MM.1S (cell line): ENCODE data around the gene MLLT10.

Experiments
- DNase-seq: peaks from one replicate; pipeline ENCODE4 v3.0.0-alpha.2; 2015
- H2AFZ ChIP-seq: fragments of 300-600 bp; sonication (generic); 2 replicates; pipeline ENCODE4 v1.6.0; 2016; ENCODE audit warnings: antibody characterized with exemption, low read length
- H3F3A ChIP-seq: fragments of 300-600 bp; sonication (generic); 2 replicates; pipeline ENCODE4 v1.6.1; 2016; ENCODE audit warnings: mild to moderate bottlenecking, antibody characterized with exemption, low read length, moderate library complexity, mixed read lengths; ENCODE audit not compliant: insufficient read depth
- H3K27ac ChIP-seq: fragments of 300-600 bp; sonication (generic); 2 replicates; pipeline ENCODE4 v1.5.1; 2016; ENCODE audit warnings: mild to moderate bottlenecking, low read length
- H3K27me3 ChIP-seq: fragments of 300-600 bp; sonication (generic); replicated peaks from 2 replicates; pipeline ENCODE4 v1.6.0; 2016; ENCODE audit warnings: low read length; ENCODE audit not compliant: insufficient read depth
- H3K36me3 ChIP-seq: fragments of 300-600 bp; sonication (generic); replicated peaks from 2 replicates; pipeline ENCODE4 v1.6.1; 2016; ENCODE audit warnings: mild to moderate bottlenecking, low read length, mixed read lengths; ENCODE audit not compliant: insufficient read depth
- H3K4me1 ChIP-seq: fragments of 300-600 bp; sonication (generic); 2 replicates; pipeline ENCODE4 v1.6.1; 2016; ENCODE audit warnings: low read length, mixed read lengths
- H3K4me2 ChIP-seq: fragments of 300-600 bp; sonication (generic); 2 replicates; pipeline ENCODE4 v1.6.0; 2016; ENCODE audit warnings: low read depth, low read length
- H3K4me3 ChIP-seq: fragments of 300-600 bp; sonication (generic); 2 replicates; pipeline ENCODE4 v1.5.1; 2016; ENCODE audit warnings: low read length, mixed read lengths
- H3K79me2 ChIP-seq: fragments of 300-600 bp; sonication (generic); 2 replicates; pipeline ENCODE4 v1.6.1; 2016; ENCODE audit warnings: mixed run types, low read length, mixed read lengths
- H3K9ac ChIP-seq: fragments of 300-600 bp; sonication (generic); 2 replicates; pipeline ENCODE4 v1.6.1; 2016; ENCODE audit warnings: low read length, mixed read lengths
- H3K9me2 ChIP-seq: fragments of 300-600 bp; sonication (generic); replicated peaks from 2 replicates; pipeline ENCODE4 v1.6.1; 2016; ENCODE audit warnings: mild to moderate bottlenecking, low read length, mixed read lengths; ENCODE audit not compliant: insufficient read depth
- H3K9me3 ChIP-seq: fragments of 300-600 bp; sonication (generic); replicated peaks from 2 replicates; pipeline ENCODE4 v1.6.1; 2016; ENCODE audit warnings: mild to moderate bottlenecking, low read length, mixed read lengths; ENCODE audit not compliant: insufficient read depth
- H4K20me1 ChIP-seq: fragments of 300-600 bp; sonication (generic); 2 replicates; pipeline ENCODE4 v1.6.1; 2016; ENCODE audit warnings: mild to moderate bottlenecking, low read length, moderate library complexity, mixed read lengths; ENCODE audit not compliant: insufficient read depth
- CTCF ChIP-seq: fragments of 300-600 bp; sonication (generic); IDR thresholded peaks from 2 replicates; pipeline ENCODE4 v1.5.1; 2016; ENCODE audit warnings: antibody characterized with exemption, low read length, mixed read lengths
- EZH2 ChIP-seq: fragments of 300-600 bp; sonication (generic); optimal IDR thresholded peaks from 2 replicates; pipeline ENCODE3; 2017; ENCODE audit warnings: low read depth, mild to moderate bottlenecking, antibody characterized with exemption, low read length, mixed read lengths
- EZH2phosphoT487 ChIP-seq: fragments of 300-600 bp; sonication (generic); IDR thresholded peaks from 2 replicates; pipeline ENCODE4 v1.6.1; 2018; ENCODE audit warnings: antibody characterized with exemption, low read length

MLLT10 gene

GRCh38 chr10:21533467-21534279, at the start of gene MLLT10:
MLLT10 (plus strand) TSS chr10:21534232; CDS start chr10:21534645, 413 bp downstream.
- H3K79me2 ChIP-seq = peaks cover 35% of the 10 kb centered on the region
- no peaks in the 10 kb centered on the region for H3K9me3 ChIP-seq
- H2AFZ ChIP-seq = peak within 1 kb of the TSS; percentile 99
- no peaks in the 10 kb centered on the region for H4K20me1 ChIP-seq
- peaks cover 16% of the 10 kb centered on the region for H3K27me3 ChIP-seq
- peaks cover 3% of the 10 kb centered on the region for H3K36me3 ChIP-seq
- H3K9me2 ChIP-seq = no peaks in the 10 kb centered on the region
- H3K4me2 ChIP-seq = peak within 1 kb of the TSS; percentile 100
- TF ChIP-seq EZH2phosphoT487 (no peak), EZH2 (no peak), CTCF (peak; percentile 23)
- H3K27ac ChIP-seq = peak within 1 kb of the TSS; percentile 62; the same call in 1 of the 2 replicates
- H3K4me3 ChIP-seq = peak within 1 kb of the TSS; percentile 81
- H3F3A ChIP-seq = peaks cover 4% of the 10 kb centered on the region; the same call in 1 of the 2 replicates
- DNase-seq = peak; percentile 95
- H3K4me1 ChIP-seq = peaks cover 11% of the 10 kb centered on the region
- H3K9ac ChIP-seq = peak within 1 kb of the TSS; percentile 78

GRCh38 chr10:21487416-21488180, 46.4 kb upstream of the MLLT10 start:
- TF ChIP-seq EZH2 (no peak), CTCF (no peak), EZH2phosphoT487 (no peak)
- Histone ChIP-seq H3K4me3 (no peak overlapping the region), H3K79me2 (no peaks in the 10 kb centered on the region)

GRCh38 chr10:21488246-21488956, 45.6 kb upstream of the MLLT10 start:
- H3K9me3 ChIP-seq = no peaks in the 10 kb centered on the region
- H3K9me2 ChIP-seq = no peaks in the 10 kb centered on the region
- H3K79me2 ChIP-seq = no peaks in the 10 kb centered on the region
- no peaks in the 10 kb centered on the region for H3K36me3 ChIP-seq
- H3K4me1 ChIP-seq = no peaks in the 10 kb centered on the region
- no peak for TF ChIP-seq CTCF
- no peak for TF ChIP-seq EZH2phosphoT487
- no peak for TF ChIP-seq EZH2
- no peaks in the 10 kb centered on the region for H3K27me3 ChIP-seq
- H3K27ac ChIP-seq = no peak overlapping the region
- no peaks in the 10 kb centered on the region for H3F3A ChIP-seq
- no peak overlapping the region for H2AFZ ChIP-seq
- H4K20me1 ChIP-seq = no peaks in the 10 kb centered on the region
- no peak overlapping the region for H3K9ac ChIP-seq
- H3K4me2 ChIP-seq = no peak overlapping the region
- DNase-seq = no peak
- no peak overlapping the region for H3K4me3 ChIP-seq

More at GRCh38 chr10:21487416-21488180, 46.4 kb upstream of the MLLT10 start:
- Histone ChIP-seq H3K9me3 (no peaks in the 10 kb centered on the region), H3K36me3 (no peaks in the 10 kb centered on the region), H3K4me2 (no peak overlapping the region), H3K9ac (no peak overlapping the region), H3K4me1 (no peaks in the 10 kb centered on the region), H3F3A (no peaks in the 10 kb centered on the region), H2AFZ (no peak overlapping the region), H3K9me2 (no peaks in the 10 kb centered on the region), H3K27me3 (no peaks in the 10 kb centered on the region), H3K27ac (no peak overlapping the region), H4K20me1 (no peaks in the 10 kb centered on the region)
- no peak for DNase-seq
